GM13977 (cell line): ENCODE data around the gene CLIP4.

Source experiments
- DNase-seq: peaks from one replicate; pipeline ENCODE4 v3.0.0; 2012; ENCODE audit warnings: low spot score
- CTCF ChIP-seq: IDR thresholded peaks from 2 replicates; pipeline ENCODE4 v1.5.1; 2012; ENCODE audit warnings: mild to moderate bottlenecking, control low read depth; ENCODE audit not compliant: insufficient read depth; ENCODE audit errors: extremely low read depth, missing control alignments
- in situ Hi-C: fragments of 300-500 bp; cut with MboI; formaldehyde crosslinking; loops from one replicate; pipeline ENCODE4 v1.12.0; 2022; ENCODE audit warnings: low sequenced_read_pairs, low pct_unique_long_range_greater_than_20kb, mixed read lengths, inconsistent platforms; ENCODE audit not compliant: unreplicated experiment

The CLIP4 gene

GRCh38 chr2:29215073-29215472 is 99.9 kb downstream of the CLIP4 start:
- TF ChIP-seq CTCF = no peak
- no peak for DNase-seq
- in situ Hi-C loops = no loop called here

DNA sequence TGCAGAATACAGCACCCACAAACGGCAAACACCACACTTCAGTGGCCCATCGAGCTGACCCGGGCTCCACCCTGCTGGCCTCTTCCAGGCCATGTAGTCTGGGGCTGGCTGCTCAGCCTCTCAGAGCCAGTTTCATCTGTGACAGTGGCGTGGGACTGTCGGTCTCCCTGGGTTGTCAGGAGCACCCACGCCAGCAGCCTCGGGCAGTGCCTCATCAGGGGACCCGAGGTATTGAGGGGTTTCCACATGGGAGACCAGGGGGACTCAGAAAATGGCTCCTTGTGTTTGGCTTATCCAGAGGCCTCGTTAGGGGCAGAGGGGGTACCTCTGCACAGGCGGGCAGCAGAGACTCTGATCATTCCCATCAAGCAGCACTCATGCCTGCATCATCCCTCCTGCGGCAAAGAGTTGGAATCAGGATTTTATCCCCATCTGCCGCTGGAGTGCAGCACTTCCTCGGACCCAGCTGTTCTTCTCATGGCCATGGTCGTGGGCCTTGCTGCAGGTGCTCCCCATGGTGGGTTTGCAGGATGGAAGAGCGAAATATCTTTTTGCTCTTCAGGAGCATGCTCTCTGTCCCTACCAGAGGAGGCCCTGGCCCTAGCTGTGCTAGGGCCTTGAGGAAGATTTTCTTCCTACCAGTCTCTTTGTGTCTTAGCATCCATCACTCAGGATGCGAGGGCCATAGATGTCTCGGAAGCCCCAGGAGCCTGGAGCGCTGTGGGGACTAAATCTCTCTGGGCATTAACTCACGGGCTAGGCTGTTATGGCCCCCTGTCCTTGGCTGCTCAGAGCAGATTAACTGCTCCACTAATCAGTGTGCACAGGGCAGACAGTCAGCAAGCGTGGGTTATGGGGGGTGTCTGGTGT is 100.8 kb downstream of the CLIP4 start:
- in situ Hi-C loops = no loop called here
- no peak for DNase-seq
- no peak for TF ChIP-seq CTCF

GRCh38 chr2:29216609-29216909 is 101.3 kb downstream of the CLIP4 start:
- in situ Hi-C loops = no loop called here
- no peak for TF ChIP-seq CTCF
- DNase-seq = no peak

DNA sequence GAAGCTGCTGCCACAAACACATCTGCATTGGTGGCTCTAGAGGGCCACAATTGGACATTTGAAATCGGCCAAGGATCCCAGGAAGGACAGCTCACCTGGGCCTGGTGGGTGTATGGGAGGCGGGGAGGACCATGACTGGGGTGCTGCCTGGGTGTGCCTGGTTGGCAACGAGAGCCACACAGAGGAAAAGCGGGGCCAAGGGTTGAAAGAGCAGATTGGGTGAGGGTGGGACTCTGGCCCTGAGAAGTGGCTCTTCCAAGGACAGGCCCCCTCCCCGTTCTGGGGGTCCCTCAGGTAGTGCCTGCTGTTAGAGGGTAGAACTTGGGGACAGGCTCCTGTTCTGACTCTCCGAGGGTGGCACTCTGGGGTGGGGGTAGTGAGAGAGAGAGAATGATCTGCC is 102.9 kb downstream of the CLIP4 start:
- TF ChIP-seq CTCF = no peak
- in situ Hi-C loops = no loop called here
- no peak for DNase-seq

DNA sequence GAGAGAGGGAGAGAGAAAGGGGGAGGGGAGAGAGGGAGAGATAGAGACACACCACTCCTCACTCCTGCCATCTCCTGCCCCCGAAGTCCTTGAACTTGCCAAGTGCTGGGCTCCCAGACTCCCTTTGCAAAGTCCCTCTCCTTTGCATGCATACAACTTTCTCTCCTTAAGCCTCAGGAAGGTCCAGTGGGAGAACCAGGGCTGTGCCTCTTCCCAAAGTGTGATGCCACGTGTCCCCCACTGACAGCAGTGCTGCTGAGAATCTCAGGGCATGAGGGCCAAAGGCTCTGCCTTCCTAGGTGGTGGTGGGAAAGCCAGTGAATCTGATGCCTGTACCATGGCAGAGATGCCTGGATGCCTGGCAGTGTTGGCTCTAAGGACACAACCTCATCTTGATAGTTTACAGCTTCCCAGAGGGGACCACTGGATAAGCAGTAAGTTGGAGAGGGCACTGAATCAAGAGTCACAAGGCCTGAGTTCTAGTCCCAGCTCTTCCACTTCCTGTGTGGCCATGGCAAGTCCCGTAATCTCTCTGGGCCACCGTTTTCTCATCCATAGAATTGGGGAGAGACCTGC is 103.4 kb downstream of the CLIP4 start:
- in situ Hi-C loops = no loop called here
- no peak for TF ChIP-seq CTCF

DNA sequence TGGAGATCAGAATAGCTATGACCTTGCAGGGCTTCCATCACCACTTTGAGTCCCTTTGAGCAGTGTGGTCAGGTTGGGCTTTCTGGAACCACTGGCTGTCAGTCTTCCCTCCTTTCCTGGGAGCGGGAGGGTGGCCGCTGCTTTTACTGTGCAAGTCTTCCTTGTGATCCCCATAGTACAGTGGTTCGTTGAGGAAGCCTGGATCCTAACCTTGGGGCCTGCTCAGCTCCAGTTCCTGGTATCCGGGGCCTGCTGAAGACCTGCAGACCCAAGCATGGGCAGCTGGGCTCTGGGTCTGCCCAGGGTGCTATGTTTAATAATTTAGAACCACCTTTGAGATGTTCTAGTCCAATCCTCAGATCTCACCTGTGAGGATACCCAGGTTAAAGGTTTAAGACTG is 104.2 kb downstream of the CLIP4 start:
- no peak for DNase-seq
- TF ChIP-seq CTCF = no peak
- in situ Hi-C loops = no loop called here

More for the DNA sequence above, 103.4 kb downstream of the CLIP4 start:
- no peak for DNase-seq
